HG03103 (cell line): Measurements from ENCODE around the gene PLEKHA5.
"Not testable (repeated sequence)": the region's sequence is repeated elsewhere in the genome, so short reads cannot be mapped to it uniquely, and the experiment has no call there.

Experiments used
- ATAC-seq: cut with Tn5 transposase; IDR thresholded peaks from one replicate; pipeline ENCODE4 v1.9.1; 2021; ENCODE audit warnings: low read depth; ENCODE audit not compliant: unreplicated experiment

Gene PLEKHA5, protein sequence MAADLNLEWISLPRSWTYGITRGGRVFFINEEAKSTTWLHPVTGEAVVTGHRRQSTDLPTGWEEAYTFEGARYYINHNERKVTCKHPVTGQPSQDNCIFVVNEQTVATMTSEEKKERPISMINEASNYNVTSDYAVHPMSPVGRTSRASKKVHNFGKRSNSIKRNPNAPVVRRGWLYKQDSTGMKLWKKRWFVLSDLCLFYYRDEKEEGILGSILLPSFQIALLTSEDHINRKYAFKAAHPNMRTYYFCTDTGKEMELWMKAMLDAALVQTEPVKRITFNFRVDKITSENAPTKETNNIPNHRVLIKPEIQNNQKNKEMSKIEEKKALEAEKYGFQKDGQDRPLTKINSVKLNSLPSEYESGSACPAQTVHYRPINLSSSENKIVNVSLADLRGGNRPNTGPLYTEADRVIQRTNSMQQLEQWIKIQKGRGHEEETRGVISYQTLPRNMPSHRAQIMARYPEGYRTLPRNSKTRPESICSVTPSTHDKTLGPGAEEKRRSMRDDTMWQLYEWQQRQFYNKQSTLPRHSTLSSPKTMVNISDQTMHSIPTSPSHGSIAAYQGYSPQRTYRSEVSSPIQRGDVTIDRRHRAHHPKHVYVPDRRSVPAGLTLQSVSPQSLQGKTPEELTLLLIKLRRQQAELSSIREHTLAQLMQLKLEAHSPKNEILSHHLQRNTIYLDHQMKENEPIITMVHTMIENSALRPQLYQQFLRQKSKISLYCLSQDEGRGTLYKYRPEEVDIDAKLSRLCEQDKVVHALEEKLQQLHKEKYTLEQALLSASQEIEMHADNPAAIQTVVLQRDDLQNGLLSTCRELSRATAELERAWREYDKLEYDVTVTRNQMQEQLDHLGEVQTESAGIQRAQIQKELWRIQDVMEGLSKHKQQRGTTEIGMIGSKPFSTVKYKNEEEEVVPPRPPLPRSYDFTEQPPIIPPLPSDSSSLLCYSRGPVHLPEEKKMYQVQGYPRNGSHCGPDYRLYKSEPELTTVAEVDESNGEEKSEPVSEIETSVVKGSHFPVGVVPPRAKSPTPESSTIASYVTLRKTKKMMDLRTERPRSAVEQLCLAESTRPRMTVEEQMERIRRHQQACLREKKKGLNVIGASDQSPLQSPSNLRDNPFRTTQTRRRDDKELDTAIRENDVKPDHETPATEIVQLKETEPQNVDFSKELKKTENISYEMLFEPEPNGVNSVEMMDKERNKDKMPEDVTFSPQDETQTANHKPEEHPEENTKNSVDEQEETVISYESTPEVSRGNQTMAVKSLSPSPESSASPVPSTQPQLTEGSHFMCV

DNA sequence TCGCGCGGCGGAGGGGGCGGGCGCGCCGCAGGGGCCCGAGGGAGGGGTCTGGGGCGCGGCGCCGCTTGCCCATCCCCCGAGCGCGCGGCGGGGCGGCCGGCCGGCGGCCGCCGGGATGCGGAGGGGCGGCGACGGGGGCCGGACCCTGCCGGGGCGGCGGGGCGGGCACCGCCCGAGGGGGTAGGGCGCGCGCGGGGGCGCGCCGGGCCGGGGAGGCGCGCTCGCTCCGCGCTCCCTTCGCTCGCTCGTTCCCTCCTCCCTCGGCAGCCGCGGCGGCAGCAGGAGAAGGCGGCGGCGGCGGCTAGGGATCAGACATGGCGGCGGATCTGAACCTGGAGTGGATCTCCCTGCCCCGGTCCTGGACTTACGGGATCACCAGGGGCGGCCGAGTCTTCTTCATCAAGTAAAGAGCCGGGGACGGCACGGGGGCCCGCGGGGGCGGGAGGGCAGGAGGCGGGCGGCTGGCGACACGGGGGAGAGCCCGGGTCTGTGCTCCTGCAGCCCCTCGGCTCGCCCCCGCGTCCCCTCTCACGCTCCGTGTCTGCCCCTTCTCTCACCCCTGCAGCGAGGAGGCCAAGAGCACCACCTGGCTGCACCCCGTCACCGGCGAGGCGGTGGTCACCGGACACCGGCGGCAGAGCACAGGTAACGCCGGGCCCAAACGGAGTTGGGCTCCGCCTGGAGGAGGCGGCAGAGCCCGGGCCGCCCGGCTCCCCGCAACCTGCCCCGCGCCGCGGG is at the start of gene PLEKHA5:
TSS of gene PLEKHA5 (plus strand) at position 248 of the 738 bp plus-strand sequence. CDS start at position 315, 67 bp downstream.
- ATAC-seq: no peak

DNA sequence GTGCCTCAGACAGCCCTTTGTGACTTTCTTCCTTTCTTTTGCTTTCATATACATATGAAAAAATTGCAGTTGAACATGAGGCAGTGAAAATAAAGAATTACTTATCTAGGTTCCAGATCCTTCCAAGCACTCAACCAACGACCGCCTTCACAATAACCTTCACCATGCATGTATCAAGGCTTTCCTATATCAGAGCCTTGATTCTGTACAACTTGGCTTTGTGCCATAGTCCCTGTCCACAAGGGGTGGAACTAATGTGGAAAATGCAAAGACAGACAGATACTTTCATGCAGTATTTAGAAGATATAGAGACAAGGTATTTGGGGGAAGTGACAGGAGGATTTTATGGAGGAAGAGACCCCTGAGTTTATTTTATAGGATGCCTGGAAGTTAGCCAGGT is 48.6 kb upstream of the PLEKHA5 start:
- ATAC-seq: no peak

DNA sequence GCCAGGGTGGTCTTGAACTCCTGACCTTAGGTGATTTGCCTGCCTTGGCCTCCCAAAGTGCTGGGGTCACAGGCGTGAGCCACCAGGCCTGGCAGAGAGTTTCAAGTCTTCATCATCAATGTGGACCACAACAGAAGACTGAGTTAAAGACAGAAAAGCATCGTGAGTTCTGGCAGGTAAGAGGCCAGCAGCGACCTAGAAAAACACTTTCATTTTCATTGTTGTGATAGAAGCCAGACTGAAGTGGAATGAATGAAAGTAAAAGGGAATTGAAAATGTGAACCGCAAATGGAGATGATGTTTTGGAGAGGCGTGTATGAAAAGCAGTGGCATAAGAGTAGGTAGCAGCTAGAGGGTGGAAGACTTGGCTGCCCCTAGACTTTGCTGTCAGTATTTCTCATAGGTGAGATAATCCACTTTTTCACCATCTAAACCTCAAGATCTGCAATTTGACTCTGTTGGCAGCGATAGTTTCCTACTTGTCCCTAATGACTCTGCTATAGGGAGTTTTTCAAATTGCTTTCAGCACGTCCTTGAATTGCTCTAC is 47.1 kb upstream of the PLEKHA5 start:
- ATAC-seq: no peak

DNA sequence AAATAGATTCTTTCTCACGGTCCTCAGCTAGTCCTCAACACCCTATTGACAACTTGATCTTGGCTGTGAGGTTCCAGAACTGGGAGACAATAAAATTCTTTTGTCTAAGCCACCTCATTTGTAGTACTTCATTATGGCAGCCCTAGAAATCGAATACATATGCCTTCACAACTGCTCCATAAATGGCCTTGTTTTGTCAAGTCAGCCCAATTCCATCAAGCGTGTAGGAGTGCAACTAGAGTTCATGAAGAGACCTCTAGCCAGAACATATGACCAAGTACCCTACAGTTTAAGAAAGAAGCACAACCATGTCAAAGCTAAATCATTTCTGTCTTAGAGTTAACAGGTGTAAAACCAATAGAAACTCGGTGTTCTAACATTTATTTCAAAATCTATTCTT is 45.0 kb upstream of the PLEKHA5 start:
- no peak for ATAC-seq

DNA sequence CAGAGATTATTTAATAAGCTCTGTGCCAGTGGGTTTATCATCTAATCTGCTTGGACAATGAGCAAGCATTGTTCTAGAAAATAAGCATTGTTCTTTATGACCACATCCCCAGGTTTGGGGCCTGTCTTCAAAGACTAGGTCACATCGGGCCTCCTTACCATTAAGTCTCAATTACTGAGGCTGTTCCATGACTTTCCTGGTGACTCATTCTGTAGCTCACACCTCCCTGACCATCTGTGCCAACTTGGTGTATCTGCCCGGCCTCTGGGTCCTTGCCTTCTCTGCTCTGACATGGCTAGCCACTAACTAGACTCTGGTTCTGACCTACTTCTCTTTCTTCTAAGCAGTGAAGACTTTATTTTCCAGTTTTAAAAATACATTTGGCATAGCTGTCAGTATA is 44.4 kb upstream of the PLEKHA5 start:
- ATAC-seq: no peak

DNA sequence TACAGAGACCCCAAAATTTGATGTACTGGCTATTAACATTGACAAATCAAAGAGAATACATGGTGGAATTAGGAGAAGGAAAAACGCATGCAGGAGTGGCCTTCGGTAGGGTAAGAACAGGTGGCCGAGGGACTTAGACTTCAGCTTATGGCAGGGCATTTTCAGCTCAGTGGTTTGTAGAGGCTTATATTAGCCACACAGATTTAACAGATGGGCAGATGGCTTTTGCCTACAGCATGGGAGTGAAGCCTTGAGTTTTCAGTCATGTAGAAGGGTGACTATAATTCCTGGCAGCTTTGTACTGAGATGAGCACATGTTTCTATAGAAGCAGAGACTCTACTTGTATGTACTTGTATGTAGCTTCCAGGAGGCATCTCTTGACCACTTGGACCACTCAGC is 40.9 kb upstream of the PLEKHA5 start:
- ATAC-seq: no peak

DNA sequence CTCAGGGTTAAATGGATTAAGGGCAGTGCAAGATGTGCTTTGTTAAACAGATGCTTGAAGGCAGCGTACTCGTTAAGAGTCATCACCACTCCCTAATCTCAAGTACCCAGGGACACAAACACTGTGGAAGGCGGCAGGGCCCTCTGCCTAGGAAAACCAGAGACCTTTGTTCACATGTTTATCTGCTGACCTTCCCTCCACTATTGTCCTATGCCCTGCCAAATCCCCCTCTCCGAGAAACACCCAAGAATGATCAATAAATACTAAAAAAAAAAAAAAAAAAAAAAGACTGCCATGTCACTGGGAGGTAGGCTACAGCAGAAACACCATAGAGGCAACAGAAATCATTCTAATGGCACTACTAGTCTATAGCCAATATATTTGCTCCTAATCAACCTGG is 37.1 kb upstream of the PLEKHA5 start:
- not testable (repeated sequence) for ATAC-seq

DNA sequence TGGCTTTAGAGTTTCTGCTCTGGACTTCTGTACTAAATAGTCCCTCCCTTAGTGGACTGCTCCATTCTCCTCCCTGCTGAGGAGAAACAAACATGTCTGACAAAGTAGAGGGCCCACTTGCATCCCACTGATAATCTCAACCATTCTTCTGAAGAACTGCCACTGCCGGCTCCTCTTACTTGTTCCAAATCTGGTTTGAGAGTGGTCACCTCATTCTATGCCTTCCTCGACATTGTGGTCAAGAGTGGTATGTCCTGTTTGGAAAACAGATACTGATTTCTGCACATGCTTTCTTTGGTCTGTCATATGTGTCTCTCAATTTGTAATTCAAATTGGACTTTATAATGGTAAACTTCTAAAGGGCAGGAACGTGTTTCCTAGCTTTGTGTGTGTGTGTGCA is 36.3 kb upstream of the PLEKHA5 start:
- ATAC-seq: no peak

DNA sequence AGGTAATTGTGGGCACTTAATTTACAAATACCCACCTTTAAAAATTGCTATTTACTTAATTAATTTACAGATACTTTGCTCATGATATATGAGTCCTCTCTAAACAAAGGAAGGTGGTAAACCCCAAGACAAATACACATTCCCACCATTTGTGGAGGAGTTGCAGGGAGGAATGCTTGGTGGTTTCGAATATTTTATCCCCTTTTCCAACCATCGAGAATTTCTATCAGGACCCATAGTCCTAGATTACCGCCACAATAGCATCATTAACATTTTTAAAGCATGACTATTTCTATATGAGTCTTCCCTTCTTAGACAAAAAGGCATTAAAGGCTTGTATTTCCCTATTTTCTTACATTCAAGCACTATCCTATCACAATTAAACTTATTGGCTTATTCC is 34.2 kb upstream of the PLEKHA5 start:
- no peak for ATAC-seq

DNA sequence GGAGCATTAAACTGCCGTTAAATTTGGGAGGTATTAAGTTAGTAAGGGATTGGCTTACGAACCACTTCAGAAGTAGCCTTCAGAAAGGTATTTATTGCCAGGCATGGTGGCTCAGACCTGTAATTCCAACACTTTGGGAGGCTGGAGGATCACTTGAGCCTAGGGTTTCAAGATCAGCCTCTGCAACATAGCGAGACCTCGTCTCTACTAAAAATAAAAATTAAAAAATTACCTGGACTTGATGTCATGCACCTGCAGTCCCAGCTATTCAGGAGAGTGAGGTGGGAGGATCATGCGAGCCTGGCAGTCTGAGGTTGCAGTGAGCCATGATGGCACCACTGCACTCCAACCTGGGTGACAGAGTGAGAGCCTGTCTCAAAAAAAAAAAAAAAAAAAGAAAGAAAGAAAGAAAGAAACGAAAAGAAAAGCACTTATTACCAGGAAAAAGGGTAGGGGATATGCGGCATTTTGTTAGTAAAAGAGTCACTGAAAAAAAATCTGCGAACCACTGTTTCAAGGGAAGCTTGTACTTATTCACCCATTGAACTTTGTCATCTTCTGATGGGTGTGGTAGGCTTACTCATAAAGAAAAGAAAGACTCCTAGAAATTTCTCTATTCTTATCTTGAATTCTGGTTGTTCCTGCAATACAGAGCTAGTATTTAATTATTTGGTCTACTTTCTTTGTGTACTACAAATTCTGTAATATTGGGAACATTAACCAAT is 33.6 kb upstream of the PLEKHA5 start:
- ATAC-seq: no peak

DNA sequence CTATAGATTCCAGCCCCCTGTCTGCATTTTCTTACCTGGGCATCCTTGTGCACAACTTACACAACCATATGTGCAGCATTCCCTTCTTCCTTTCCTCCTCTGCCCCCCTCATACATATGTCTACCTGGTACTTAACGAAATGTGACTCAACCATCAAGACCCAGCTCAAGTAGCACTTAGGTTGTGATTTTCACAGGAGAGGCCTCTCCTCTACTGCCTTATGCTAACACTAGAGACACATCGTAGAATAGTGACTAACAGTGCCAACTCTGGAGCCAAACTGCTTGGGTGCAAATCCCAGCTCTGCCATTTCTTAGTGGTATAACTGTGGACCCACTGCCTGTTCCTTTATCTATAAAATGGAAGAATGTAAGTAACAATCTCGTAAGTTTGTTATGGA is 24.1 kb upstream of the PLEKHA5 start:
- ATAC-seq: no peak

DNA sequence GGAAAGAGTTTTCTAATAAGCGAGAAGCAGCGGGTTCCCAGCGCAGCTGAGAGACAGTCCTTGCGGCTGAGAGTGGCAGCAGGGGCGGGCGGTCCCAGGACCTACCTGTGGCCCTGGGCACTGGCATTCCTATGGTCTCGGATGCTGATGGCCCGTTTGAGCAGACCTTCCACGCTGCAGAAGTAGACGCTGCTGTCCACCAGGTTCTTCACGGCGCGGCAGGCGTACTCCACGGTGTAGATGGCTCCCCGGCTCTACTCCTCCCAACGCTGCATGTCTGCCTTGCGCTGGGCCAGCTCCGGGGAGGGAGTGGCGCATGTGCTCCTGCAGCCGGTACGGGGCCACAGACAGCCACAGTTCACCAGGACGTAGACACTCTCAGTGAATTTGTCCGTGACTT is 21.8 kb upstream of the PLEKHA5 start:
- ATAC-seq: no peak

DNA sequence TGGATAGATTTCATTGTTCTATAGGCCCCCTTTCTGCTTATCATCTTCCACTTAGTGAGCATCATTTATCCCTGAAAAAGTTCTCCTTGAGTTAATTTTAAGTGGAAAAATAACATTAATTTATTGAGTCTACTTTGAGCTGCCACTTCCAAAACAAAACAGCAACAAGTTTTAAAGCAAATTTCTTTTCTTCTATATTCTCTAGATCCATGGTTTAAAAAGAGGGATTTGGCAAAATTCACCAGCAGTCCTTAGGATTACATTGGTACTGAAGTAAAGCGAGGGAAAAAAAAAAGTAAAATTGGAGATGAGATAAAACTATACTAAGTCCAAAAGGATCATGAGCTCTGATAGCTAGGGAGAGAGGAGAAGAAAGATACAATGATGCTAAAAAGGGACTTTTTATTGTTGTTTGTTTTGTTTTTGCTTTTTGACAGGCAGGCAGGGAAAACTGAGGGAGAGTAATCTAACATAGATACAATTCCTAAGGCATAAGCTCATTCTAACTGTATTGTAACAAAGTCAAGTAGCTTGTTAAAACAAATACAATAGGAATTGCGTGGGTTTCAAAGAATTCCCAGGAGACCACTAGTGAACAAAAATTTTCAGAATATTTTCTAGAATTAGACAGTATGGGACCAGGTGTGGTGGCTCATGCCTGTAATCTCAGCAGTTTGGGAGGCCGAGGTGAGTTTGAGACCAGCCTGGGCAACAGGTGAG is 19.2 kb upstream of the PLEKHA5 start:
- no peak for ATAC-seq

DNA sequence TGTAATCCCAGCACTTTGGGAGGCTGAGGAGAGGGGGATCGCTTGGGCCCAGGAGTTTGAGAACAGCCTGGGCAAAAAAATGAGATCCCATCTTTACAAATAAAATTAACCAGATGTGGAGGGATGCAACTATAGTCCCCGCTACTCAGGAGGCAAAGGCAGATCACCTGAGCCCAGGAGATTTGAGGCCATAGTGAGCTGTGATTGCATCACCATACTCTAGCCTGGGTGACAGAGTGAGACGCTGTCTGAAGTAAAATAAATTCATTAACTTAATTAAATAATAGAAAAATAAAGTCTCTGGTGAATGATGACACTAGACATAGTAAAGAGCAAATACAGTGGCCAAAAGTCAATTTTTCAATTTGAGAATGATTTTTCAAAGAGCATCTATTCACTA is 16.1 kb upstream of the PLEKHA5 start:
- no peak for ATAC-seq

DNA sequence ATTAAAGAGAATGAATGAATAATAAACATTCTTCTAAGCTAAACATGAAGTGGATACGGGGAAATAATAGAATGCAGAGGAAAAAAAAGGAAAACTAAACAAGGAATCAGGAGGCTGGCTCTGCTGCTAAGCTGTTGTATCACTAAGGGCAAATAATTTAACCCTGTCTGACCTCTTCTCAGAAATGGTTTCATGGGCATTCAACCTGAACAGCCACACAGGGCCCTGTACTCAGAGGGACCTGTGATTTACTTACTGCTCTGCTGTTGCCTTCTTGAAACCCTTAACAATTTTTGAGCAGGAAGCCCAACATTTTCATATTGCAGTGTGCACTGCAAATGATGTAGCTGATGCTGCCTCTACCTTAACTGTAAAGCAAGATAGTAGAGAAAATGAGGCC is 14.2 kb upstream of the PLEKHA5 start:
- no peak for ATAC-seq

DNA sequence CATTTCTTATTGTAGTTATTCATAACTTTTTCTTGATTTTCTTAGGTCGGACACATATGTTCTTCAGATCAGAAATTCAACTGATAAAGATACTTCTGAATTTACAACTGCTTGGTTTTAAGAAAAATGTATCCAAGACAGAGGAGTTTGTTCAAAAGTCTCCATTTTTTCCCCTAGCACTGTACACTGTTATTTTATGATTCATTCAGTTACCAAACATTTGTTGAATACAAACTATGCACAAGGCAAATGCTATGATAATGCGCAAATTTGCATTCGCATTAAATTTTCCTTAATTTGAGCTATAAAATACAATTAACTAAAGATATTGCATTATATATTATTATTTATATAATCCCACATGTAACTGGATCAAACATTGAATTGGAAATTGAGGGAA is 10.1 kb upstream of the PLEKHA5 start:
- ATAC-seq: no peak

DNA sequence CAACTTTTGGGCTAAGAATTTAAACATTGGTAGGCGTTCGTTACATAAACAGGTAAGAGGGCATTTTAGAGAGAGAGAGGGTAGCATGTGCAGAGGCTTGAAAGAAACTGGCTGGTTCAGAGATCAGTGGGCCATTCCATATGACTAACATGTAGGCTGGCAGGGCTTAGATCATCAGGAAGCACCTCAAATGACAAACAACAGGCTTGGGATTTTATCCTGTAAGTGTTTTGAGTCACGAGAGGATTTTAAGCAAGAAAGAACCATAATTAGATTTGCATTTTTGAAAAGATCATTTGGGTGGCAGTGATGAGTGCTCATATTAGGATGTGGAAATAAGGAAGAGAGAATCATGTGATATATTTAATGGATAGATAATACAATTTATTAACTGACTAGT is 8.7 kb upstream of the PLEKHA5 start:
- ATAC-seq: no peak

DNA sequence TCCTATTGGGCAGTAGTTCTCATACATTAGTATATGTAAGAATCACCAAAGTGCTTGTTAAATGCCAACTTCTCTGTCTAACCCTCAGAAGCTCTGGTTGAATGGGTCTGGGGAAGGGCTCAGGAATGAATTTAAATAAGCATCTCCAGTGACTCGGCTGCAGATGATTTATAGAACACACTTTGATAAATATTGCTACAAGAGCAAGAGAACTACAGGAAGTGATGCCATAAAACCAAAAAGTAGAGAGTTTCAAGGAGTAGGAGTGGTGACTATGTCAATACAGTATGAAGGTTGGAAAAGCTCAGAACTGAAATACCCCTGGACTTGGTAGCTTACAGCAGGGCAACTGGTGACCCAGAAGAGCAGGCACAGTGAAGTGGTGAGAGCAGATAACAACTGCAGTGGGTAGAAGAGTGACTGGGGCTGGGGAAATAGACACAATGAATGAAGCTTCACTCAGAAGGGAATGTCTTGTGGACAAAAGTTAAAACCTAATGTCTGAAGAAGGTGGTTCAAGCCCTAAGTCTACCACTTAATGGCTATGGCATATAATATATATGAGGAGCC is 8.0 kb upstream of the PLEKHA5 start:
- no peak for ATAC-seq
